Articular chondrocyte of knee joint (primary cell): Measurements from ENCODE around the gene CFP. TPM values are rescaled to one million over a fixed set of nuclear protein-coding genes. Genes with fewer than 3 reads are reported as not detected.

Source experiments
- small RNA-seq: library from RNA; depleted of rRNA; stranded (forward); fragments of <200 nt; gene quantifications from one replicate; pipeline ENCODE3, GENCODE V24; 2012
- total RNA-seq: library from RNA; depleted of rRNA; stranded (reverse); fragments of >200 nt; gene quantifications from 2 replicates; pipeline ENCODE4 v1.2.3, GENCODE V29; 2012

CFP gene
- total RNA-seq: 0.11 and 0.13 TPM in 2 replicates

DNA sequence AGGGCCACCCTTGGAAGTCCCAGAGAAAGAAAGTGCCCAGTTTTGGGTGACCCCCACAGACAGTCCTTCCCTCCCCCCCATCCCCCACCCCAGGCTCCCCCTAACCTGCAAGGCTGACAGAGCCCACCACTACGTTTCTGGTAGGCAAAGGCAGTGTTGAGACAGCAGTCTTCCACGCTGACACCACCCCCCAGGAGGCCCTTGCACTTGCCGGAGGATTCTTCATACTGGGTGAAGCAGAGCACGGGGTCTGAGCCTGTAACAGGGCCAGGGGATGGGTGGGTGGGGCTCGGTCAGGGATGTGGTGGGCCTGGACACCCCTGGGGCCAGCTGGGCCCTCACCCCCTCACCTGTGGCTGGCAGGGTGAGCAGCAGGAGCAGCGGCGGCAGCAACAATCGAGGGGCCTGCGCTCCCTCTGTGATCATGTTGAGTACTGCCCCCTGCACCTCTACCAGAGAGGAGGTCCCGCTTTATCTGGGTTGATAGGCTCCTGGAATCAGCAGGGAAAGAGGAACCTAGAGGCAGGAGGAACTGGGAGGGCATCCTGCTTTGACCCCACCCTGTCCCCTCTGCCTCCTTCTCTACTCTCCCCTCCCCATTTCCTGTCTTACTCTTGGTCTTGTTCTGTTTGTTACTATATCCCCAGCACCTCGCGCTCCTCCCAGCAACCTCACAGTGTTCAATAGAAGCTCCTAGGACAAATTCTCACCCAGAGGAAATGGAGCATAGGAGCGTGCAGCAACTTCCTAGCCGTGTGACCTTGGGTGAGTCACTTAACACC is at the start of gene CFP:
TSS of gene CFP (minus strand) at position 512 of the 782 bp plus-strand sequence. CDS start at position 426, 86 bp downstream.

DNA sequence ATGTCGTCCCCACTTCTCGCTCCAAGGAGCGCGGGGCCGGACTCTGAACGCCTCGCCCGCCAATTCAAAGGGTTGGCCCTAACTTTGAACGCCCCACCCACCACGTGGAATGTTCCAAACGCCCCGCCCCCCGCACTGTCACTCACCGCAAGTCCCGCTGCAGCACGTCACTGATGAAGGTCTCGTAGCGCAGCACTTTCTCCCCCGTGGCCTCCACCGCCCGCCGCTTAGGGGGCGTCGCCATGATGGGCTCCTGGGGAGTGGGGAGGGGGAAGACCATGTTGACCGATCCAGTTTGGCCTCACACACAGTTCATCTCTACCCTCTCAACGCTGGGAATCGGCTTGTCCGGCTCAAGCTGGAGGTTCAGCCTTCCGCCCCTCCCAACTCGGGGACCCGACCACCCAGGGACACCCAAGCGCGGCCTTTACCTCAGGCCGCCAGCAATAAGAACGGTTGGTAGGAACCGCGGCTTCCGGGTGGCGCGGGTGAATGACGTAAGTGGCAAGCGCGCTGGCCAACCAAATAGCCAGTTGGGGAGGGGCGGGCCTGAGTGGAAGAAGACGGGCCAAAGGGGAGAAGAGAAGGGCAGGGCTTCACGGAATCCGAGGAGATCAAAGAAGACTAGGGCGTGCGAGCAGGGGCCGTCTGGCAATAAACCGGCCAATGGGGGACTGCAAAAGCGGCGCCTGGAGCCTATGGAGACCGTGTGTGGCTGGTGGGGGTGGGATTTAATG is 29.1 kb upstream of the CFP start, which contains the start of gene UXT:
TSS of gene UXT (minus strand) at position 497 of the 737 bp plus-strand sequence. CDS start at position 244, 253 bp downstream.

DNA sequence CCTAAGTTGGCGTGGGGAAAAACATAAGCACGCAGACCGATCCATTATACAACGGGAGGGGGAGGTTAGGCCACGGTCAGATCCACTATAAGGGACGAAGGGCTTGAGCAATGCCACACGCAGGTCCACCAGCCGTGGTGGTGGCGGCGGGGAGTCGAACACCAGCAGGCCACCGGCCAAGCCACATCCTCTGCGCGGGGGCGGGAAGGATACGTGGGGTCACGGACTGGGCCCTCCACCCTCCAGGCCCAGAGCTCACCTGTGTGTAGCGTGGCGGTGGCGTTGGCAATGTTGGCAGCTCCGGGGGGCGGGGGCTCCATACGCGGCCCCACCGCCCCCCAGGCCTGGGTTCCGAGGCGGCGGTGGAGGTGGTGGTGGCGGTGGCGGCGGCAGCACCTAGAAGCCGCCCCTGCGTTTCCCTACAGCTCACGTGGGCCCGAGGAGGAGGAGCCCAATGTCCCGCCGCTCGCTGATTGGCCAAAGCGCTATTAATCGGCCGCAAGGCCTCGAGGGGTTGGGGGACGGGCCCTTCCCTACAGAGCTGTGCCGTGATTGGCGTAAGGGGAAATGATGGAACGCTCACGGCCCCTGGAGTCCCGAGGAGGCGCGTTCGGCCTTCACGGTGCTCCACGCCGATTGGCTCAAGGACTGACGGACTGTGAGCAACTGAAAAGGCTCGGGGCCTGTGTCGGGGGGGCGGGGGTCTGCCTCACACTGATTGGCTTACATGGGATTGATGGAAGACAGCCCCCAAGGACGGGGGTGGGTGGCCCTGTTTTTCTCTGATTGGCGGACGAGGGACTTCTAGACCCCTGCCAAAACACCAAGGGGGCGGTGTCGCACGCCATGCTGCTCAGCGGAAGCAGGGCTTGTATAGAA is 20.7 kb upstream of the CFP start, which contains the start of gene ELK1:
TSS of gene ELK1 (minus strand) at position 400 of the 879 bp plus-strand sequence. CDS start 9,122 bp downstream, outside the sequence.

DNA sequence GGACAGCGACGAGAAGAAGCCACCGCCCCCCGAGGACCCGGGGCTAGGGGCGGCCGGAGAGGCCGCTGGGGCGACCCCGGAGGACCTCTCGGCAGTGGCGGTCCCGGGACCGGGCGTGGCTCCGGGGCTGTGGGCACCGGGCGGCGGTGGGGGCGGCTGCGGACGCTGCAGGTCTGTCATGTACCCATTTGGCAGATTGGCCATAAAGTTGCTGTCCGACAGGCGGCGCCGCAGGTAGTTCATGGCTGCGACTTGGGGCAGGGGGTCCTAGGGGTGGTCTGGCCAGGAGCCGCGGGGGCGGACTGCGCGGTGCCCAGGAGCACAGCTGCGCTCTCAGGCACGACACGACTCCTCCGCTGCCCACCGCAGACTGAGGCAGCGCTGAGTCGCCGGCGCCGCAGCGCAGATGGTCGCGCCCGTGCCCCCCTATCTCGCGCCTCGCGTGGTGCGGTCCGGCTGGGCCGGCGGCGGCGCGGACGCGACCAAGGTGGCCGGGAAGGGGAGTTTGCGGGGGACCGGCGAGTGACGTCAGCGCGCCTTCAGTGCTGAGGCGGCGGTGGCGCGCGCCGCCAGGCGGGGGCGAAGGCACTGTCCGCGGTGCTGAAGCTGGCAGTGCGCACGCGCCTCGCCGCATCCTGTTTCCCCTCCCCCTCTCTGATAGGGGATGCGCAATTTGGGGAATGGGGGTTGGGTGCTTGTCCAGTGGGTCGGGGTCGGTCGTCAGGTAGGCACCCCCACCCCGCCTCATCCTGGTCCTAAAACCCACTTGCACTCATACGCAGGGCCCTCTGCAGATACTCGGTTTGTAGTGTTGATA is 10.0 kb downstream of the CFP start, which contains the start of gene SYN1:
TSS of gene SYN1 (minus strand) at position 372 of the 817 bp plus-strand sequence. CDS start at position 243, 129 bp downstream.

DNA sequence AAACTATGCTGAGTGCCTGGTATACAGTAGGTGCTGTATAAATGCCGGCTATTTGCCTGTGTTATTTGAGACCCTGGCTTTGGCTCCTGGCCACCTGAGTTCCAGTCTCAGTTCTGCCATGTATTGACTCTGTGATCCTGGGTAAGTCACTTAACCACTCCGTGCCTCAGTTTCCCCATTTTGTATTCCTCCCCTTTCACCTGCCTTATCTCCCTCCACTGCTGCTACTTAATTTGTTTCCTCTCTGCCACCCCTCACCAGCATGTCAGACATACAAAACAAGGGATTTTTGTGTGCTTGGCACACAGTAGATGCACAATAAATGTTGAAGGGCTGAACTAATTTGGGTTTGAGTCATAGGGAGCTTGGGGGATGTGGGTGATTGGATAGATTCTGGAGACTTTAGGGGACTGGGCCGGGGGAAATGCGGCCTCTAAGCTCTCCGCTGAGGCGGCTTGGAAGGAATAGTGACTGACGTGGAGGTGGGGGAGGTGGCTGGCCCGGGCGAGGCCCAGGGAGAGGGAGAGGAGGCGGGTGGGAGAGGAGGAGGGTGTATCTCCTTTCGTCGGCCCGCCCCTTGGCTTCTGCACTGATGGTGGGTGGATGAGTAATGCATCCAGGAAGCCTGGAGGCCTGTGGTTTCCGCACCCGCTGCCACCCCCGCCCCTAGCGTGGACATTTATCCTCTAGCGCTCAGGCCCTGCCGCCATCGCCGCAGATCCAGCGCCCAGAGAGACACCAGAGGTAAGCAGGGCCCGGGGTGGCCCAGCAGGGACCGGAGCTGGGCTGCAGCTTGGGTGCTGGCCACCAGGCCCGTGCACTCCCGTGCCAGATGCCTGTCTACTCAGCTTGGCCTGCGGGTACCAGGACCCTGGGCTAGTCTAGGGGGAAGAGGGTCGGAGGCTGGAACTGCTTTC is 47.7 kb downstream of the CFP start, which contains the start of gene TIMP1:
TSS of gene TIMP1 (plus strand) at position 706 of the 917 bp plus-strand sequence. CDS start 980 bp downstream, outside the sequence.

Small RNA genes within 50 kb of the gene (small RNA-seq; reads per million reads assigned to genes)
- not detected for gene MIR4769

Other genes starting within 250 kb of the CFP start
- 10.5 and 10.9 TPM in 2 replicates for gene ZNF41, start 146.7 kb downstream of the CFP start, total RNA-seq
- 19.1 and 19.7 TPM in 2 replicates for gene ARAF, start 68.7 kb downstream of the CFP start, total RNA-seq
- gene TIMP1, start 47.5 kb downstream of the CFP start, total RNA-seq: 385 and 493 TPM in 2 replicates
- gene SYN1, start 10.1 kb downstream of the CFP start, total RNA-seq: 0.11 and 0.52 TPM in 2 replicates
- 17.6 and 18.7 TPM in 2 replicates for gene ELK1, start 20.6 kb upstream of the CFP start, total RNA-seq
- gene UXT, start 29.2 kb upstream of the CFP start, total RNA-seq: 96.4 and 106 TPM in 2 replicates
- 6.0 and 7.0 TPM in 2 replicates for gene ZNF81, start 207.0 kb upstream of the CFP start, total RNA-seq